ENCODE results near the gene PDE1A. TPM values are rescaled to one million over a fixed set of nuclear protein-coding genes. Genes with fewer than 3 reads are reported as not detected.

PDE1A gene
- total RNA-seq, 4 donors from 2014 or later = 2.3 to 9.2 (median 3.2) TPM

DNA sequence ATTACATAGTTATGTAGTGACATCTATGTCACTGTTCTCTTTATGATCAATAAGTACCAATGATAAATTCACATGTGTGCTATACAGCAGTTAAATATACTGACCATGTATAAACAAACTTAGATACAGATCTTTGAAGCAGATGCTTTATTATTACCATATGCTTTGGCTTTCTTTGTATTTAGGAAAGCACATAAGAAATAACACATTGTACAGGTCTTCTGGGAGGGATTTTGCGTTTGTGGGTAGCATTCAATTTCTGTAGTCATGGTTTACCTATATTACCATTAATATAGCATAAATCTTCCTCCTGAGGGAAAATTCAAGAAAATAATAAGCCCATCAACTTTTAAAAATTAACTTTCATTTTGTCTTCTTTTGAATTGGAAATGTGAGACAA lies 1.6 kb upstream of the PDE1A start:
- no peaks in the 10 kb centered on the region for H3K4me1 ChIP-seq
- no peak for DNase-seq
- intact Hi-C loops (cut with DNase I) = no loop called here
- TF ChIP-seq POLR2A (IDR thresholded peaks at IDR 0.05) = no peak
- TF ChIP-seq, protein P1, sequence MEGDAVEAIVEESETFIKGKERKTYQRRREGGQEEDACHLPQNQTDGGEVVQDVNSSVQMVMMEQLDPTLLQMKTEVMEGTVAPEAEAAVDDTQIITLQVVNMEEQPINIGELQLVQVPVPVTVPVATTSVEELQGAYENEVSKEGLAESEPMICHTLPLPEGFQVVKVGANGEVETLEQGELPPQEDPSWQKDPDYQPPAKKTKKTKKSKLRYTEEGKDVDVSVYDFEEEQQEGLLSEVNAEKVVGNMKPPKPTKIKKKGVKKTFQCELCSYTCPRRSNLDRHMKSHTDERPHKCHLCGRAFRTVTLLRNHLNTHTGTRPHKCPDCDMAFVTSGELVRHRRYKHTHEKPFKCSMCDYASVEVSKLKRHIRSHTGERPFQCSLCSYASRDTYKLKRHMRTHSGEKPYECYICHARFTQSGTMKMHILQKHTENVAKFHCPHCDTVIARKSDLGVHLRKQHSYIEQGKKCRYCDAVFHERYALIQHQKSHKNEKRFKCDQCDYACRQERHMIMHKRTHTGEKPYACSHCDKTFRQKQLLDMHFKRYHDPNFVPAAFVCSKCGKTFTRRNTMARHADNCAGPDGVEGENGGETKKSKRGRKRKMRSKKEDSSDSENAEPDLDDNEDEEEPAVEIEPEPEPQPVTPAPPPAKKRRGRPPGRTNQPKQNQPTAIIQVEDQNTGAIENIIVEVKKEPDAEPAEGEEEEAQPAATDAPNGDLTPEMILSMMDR (IDR thresholded peaks at IDR 0.05) = no peak
- H3K36me3 ChIP-seq = no peaks in the 10 kb centered on the region
- H3K9me3 ChIP-seq = no peaks in the 10 kb centered on the region
- H3K4me3 ChIP-seq = no peak overlapping the region
- H3K27ac ChIP-seq = no peak overlapping the region
- WGBS, 2 donors = 86 to 90% methylated on average over 1 of the region's 1 CpG
- H3K27me3 ChIP-seq = no peaks in the 10 kb centered on the region

DNA sequence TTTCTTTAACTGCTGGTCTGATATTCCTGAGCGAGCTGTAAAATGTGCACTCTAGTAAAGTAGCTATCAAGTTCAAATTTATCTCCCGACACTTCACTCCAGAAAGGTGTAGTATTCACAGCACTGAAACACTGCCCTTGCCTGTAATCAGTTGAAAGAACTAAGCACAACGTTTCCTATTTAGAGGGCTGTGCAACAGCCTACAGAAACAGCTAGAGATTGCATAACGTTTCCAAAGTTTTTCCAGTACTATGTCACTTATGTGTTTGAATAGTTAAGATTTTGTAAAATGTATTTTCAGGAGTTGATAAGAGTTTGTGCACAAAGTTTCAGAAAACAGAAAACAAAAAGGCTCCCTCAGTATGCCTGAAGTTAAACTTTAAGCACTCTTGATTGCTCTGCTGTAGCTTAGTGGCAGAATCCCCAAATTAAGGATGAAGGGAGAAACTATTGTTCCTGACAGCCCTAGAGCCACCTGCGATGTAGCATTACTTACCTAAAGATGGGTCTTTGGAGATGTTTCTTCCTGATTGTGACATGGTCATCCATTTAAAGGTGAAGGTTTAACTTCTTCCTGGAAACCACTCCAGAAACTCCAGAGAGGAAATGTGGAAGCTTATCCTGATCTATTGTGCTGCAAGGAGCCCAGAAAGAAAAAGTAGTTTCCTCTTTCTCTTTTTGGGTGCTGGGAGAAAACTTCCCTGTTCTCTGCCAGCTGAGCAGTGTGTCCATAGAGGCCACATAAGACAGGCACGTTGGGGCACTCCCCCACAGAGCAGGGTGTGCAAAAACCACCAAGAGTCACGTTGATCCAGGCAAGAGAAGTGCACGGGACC lies 536 bp downstream of the PDE1A start:
- no peak for DNase-seq
- H3K27ac ChIP-seq = peak overlapping the region; percentile 21 to 71 (median 68)
- intact Hi-C loops (cut with DNase I) = no loop called here

DNA sequence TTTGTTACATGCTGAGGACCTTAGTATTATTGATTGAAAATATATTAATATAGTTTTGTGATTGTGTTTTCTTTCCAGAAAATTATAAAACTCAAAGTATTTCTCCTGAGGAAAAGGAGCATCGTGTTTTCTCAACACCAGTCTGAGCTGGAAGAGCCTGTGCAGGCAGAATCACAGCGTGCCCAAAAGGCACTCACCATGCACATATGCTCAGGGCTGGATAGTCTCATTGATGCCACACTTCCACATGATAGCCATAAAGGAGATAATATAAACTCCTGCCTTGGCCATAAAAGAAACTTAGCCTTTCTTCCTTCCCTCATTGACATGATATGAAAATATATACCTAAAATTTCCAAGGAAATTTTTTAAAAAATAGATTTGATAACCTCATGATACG lies 4.0 kb downstream of the PDE1A start:
- TF ChIP-seq, protein P1 (IDR thresholded peaks at IDR 0.05) = no peak
- TF ChIP-seq POLR2A (IDR thresholded peaks at IDR 0.05) = no peak
- Histone ChIP-seq H3K36me3 (no peaks in the 10 kb centered on the region), H3K4me1 (no peaks in the 10 kb centered on the region), H3K27me3 (no peaks in the 10 kb centered on the region), H3K9me3 (no peaks in the 10 kb centered on the region), H3K4me3 (peak overlapping the region in 1 of 4 donors; percentile 58), H3K27ac (no peak overlapping the region)
- no peak for DNase-seq
- intact Hi-C loops (cut with DNase I) = no loop called here
- 59 to 62% methylated on average over 3 of the region's 3 CpGs for WGBS, 2 donors

More for the DNA sequence above, 536 bp downstream of the PDE1A start:
- WGBS, 2 donors = 13 to 39% methylated on average over 8 of the region's 8 CpGs
- H3K4me1 ChIP-seq = no peaks in the 10 kb centered on the region
- H3K27me3 ChIP-seq = no peaks in the 10 kb centered on the region
- TF ChIP-seq, protein P1 (IDR thresholded peaks at IDR 0.05) = no peak
- no peak for TF ChIP-seq POLR2A (IDR thresholded peaks at IDR 0.05)
- H3K36me3 ChIP-seq = no peaks in the 10 kb centered on the region
- peak overlapping the region; percentile 10 to 58 (median 42) for H3K4me3 ChIP-seq
- no peaks in the 10 kb centered on the region for H3K9me3 ChIP-seq

DNA sequence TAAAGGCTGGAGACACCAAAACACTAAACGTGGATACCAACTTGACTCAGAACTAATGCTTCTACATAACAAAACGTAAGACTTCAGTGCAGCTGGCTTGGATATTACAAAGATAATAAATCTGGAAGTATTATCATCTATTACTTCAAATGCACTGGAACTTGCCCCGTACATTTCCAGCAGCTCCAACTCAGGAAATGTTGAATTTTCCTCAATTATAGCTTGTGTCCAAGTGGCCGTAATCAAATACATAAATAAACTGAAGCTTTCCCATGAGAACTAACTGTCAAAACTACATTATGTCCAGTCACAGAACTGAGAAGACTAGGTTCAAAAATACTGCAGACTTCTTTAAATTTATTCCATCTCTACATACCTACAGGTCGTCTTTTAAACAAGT lies 6.2 kb downstream of the PDE1A start:
- H3K4me3 ChIP-seq = peak overlapping the region in 1 of 4 donors; percentile 24
- DNase-seq = no peak
- H3K9me3 ChIP-seq = no peaks in the 10 kb centered on the region
- no peaks in the 10 kb centered on the region for H3K27me3 ChIP-seq
- H3K27ac ChIP-seq = no peak overlapping the region
- no peaks in the 10 kb centered on the region for H3K36me3 ChIP-seq
- TF ChIP-seq POLR2A (IDR thresholded peaks at IDR 0.05) = no peak
- TF ChIP-seq, protein P1 (IDR thresholded peaks at IDR 0.05) = no peak
- intact Hi-C loops (cut with DNase I) = no loop called here
- H3K4me1 ChIP-seq = no peaks in the 10 kb centered on the region
- WGBS, 2 donors = 67 to 68% methylated on average over 5 of the region's 5 CpGs

DNA sequence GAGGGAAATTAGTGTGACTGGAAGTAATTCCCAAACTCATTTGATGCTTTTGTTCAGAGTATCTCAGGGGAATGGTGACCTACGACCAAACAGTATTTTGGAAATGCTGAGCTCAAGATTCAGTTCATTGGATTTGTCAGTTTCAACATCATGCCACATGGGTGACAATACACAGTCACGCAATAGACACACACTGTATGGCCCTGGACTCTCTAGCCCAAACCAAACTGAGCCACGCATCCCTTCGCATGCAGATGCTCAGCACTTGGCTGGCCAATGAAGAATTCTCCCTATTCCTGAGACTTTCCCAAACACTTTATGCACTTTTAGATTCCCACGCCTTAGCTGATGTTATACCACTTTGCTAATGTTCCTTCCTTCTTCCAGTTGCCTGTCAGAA lies 10.0 kb downstream of the PDE1A start:
- intact Hi-C loops (cut with DNase I) = no loop called here
- 89 to 92% methylated on average over 5 of the region's 5 CpGs for WGBS, 2 donors
- no peak for DNase-seq

More for the DNA sequence above, 10.0 kb downstream of the PDE1A start:
- H3K4me3 ChIP-seq = no peak overlapping the region
- H3K27me3 ChIP-seq = no peaks in the 10 kb centered on the region
- TF ChIP-seq, protein P1 (IDR thresholded peaks at IDR 0.05) = no peak
- no peak for TF ChIP-seq POLR2A (IDR thresholded peaks at IDR 0.05)
- no peak overlapping the region for H3K27ac ChIP-seq
- H3K4me1 ChIP-seq = no peaks in the 10 kb centered on the region
- H3K36me3 ChIP-seq = no peaks in the 10 kb centered on the region
- H3K9me3 ChIP-seq = no peaks in the 10 kb centered on the region

Measured in esophagus squamous epithelium (tissue), 5 donors.